Body of pancreas (tissue), 4 donors: Measurements from ENCODE around the gene IDI1. TPM values are rescaled to one million over a fixed set of nuclear protein-coding genes. Genes with fewer than 3 reads are reported as not detected.
A peak's percentile ranks its signal among the peaks of the same experiment; 100 is the strongest.

Experiments
- ATAC-seq: fragments of 150-250 bp; one replicate; pipeline ENCODE4 v1.9.1; 2016
- DNase-seq, 4 donors: peaks; one replicate each; pipeline ENCODE4 v3.0.0-alpha.2; 2019
- H3K27ac ChIP-seq, 4 donors: fragments of 200-600 bp; sonication (generic); 1 replicate in 3 of 4; 2 replicates in 1 of 4; pipeline versions ENCODE4 v1.5.1 to v1.6.1; 2016 to 2019; ENCODE audit warnings: mild to moderate bottlenecking in 1 of 4, mixed read lengths in 1 of 4, moderate library complexity in 1 of 4
- H3K27me3 ChIP-seq, 2 donors: fragments of 200-600 bp; sonication (generic); one replicate each; pipeline ENCODE4 v1.6.0; 2016; ENCODE audit warnings: mild to moderate bottlenecking in 1 of 2
- H3K36me3 ChIP-seq, 2 donors: fragments of 200-600 bp; sonication (generic); replicated peaks in 1 of 2; 2 replicates each; pipeline ENCODE4 v1.5.1; 2016; ENCODE audit warnings: low read depth in 2 of 2; ENCODE audit not compliant: insufficient read depth in 1 of 2
- H3K4me1 ChIP-seq: fragments of 200-600 bp; sonication (generic); one replicate; pipeline ENCODE4 v1.6.0; 2016
- H3K4me3 ChIP-seq, 2 donors: fragments of 200-600 bp; sonication (generic); 1 replicate in 1 of 2; 2 replicates in 1 of 2; pipeline ENCODE4 v1.5.1; 2016 to 2019
- H3K9me3 ChIP-seq, 3 donors: fragments of 200-600 bp; sonication (generic); 1 replicate in 2 of 3; 2 replicates in 1 of 3; pipeline ENCODE4 v1.5.1; 2016
- CTCF ChIP-seq, 7 experiments: fragments of 450-650 bp in 4 of 7; fragments of 200-600 bp in 3 of 7; sonication (generic) in 3 of 7; IDR thresholded peaks; one replicate each; pipeline ENCODE4 v1.5.1; 2016 to 2019; ENCODE audit warnings: antibody characterized with exemption in 7 of 7
- POLR2A ChIP-seq, 3 donors: fragments of 450-650 bp; IDR thresholded peaks; one replicate each; pipeline ENCODE4 v1.6.1; 2016; ENCODE audit warnings: antibody characterized with exemption in 3 of 3, mild to moderate bottlenecking in 2 of 3
- WGBS, 2 donors: methylation state at CpG; one replicate each; pipeline ENCODE4 v1.1.5; 2017; 5-methylcytosine and 5-hydroxymethylcytosine counted together
- intact Hi-C: fragments of 100-400 bp; cut with DNase I; formaldehyde crosslinking; loops from one replicate; pipeline ENCODE4 v1.15.1; 2023
- total RNA-seq, 2 donors: library from RNA; depleted of rRNA; stranded (reverse); fragments of >200 nt; gene quantifications; one replicate each; pipeline ENCODE4 v1.1.0, GENCODE V29; 2016

The IDI1 gene
- total RNA-seq, 2 donors from 2014 or later = 15.6 to 20.4 TPM

DNA sequence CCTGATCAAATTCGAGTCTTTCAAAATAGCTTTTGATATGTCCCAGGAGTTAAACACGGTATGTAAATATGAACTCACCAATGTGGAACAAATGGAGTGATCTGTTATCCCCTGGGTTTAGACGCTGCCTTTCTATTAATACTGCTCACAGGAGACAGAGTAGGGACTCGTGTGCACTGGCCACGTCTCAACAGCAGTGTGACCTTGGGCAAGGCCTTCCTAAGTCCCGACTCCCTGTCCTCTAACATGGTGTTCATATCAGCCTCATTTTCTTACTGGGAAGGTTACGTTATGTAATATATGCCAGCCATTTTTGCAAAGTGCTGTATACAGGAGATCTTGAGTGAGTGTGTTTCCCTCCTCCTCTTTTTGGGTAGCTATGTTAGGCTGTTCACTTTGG is 9.1 kb upstream of the IDI1 start:
- no peak overlapping the region for H3K4me3 ChIP-seq
- H3K9me3 ChIP-seq = no peaks in the 10 kb centered on the region
- TF ChIP-seq CTCF (IDR thresholded peaks at IDR 0.05) = no peak
- TF ChIP-seq POLR2A (IDR thresholded peaks at IDR 0.05) = no peak
- no peak for ATAC-seq
- peak in 1 of 4 donors; percentile 39 for DNase-seq
- H3K27ac ChIP-seq = peak overlapping the region in 1 of 4 donors; percentile 15
- 19 to 21% methylated on average over 7 of the region's 7 CpGs for WGBS, 2 donors
- H3K27me3 ChIP-seq = no peaks in the 10 kb centered on the region
- H3K4me1 ChIP-seq = peaks cover 37% of the 10 kb centered on the region
- intact Hi-C loops = no loop called here
- H3K36me3 ChIP-seq = no peaks in the 10 kb centered on the region

- Histone ChIP-seq H3K36me3 (no peaks in the 10 kb centered on the region), H3K4me1 (peaks cover 44% of the 10 kb centered on the region), H3K27me3 (no peaks in the 10 kb centered on the region), H3K4me3 (peak overlapping the region; percentile 31 to 56), H3K9me3 (no peaks in the 10 kb centered on the region), H3K27ac (peak overlapping the region; percentile 90 to 99 (median 98))
- 1 to 2% methylated on average over 10 to 26 of the region's 26 CpGs for WGBS, 2 donors
- ATAC-seq (peak; percentile 2), DNase-seq (no peak)
- intact Hi-C loops = no loop called here
- no peak for TF ChIP-seq POLR2A (IDR thresholded peaks at IDR 0.05)
- TF ChIP-seq CTCF (IDR thresholded peaks at IDR 0.05) = no peak
Measured at GRCh38 chr10:1057106-1057657, 8.3 kb upstream of the IDI1 start.

DNA sequence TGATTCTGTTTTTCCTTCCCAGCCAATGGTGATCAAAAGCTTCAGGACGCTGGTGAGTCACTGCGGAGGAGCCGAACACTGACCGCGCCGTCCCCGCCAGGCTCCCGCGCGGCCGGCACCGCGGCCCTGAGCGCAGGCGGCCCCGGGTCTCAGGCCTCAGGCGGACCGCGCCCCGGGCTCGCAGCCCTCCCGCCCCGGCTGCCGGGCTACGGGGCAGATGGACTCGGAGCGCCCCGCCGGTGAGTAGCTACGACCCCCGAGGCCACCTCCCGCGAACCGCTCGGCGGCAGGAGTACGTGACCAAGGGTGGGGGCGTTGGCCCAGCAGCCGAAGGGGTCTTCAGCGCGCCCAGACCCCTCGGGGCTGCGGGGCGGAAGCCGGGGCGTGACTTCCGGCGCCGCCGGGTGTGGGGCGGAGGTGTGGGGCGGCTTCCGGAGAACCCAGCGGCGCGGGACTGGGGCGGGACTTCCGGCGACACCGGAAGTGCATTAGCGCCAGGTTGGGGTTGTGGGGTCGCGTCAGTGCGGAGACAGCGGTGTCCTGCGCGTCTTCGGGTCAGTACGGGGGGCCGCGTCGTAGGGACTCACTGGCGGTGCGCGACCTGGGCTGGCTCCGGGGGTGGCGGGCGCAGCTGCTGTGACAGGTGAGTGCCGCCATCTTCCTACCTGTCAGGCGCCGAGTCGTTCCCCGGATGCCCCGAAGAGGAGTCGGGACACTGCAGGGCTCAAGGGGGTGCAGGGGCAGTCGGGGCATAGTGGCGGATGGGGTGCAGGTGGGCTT is 7.6 kb upstream of the IDI1 start, which contains the start of gene WDR37:
Gene WDR37, plus strand, starts transcription at position 60 of the 780 bp plus-strand sequence. CDS start 15,771 bp downstream, outside the sequence.
- Histone ChIP-seq H3K36me3 (no peaks in the 10 kb centered on the region), H3K9me3 (no peaks in the 10 kb centered on the region), H3K27me3 (no peaks in the 10 kb centered on the region), H3K4me1 (peaks cover 50% of the 10 kb centered on the region), H3K27ac (peak within 1 kb of the TSS; percentile 90 to 99 (median 98)), H3K4me3 (peak within 1 kb of the TSS; percentile 31 to 56)
- TF ChIP-seq CTCF (IDR thresholded peaks at IDR 0.05) = no peak
- TF ChIP-seq POLR2A (IDR thresholded peaks at IDR 0.05) = peak; percentile 71 to 84 (median 81)
- peak; percentile 92 for ATAC-seq
- intact Hi-C loops = no loop called here
- 0% methylated on average over 37 to 78 of the region's 87 CpGs for WGBS, 2 donors
- DNase-seq = peak; percentile 79 to 87 (median 81)

DNA sequence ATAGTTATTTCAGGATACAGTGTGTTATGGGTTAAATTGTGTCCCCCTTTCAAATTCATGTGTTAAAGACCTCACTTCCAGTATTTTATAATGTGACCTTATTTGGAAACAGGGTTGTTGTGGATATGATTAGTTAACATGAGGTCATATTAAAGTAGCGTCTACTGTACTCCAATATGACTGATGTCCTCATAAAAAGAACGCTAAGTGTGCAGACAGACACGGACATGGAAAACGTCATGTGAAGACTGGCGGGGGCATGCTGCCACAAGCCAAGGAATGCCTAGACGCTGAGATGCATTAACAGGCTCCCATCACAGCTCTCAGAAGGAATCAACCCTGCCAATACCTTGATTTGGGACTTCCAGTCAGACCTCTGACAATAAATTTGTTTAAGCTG is 5.8 kb upstream of the IDI1 start:
- Histone ChIP-seq H3K27ac (no peak overlapping the region), H3K36me3 (no peaks in the 10 kb centered on the region), H3K27me3 (no peaks in the 10 kb centered on the region), H3K4me3 (no peak overlapping the region), H3K9me3 (no peaks in the 10 kb centered on the region), H3K4me1 (peaks cover 64% of the 10 kb centered on the region)
- TF ChIP-seq CTCF (IDR thresholded peaks at IDR 0.05) = no peak
- TF ChIP-seq POLR2A (IDR thresholded peaks at IDR 0.05) = no peak
- WGBS, 2 donors = 56 to 66% methylated on average over 6 of the region's 6 CpGs
- DNase-seq = no peak
- intact Hi-C loops = no loop called here
- no peak for ATAC-seq
